Fibroblast of upper back skin (primary cell): ENCODE results near the gene CRY2.
"Not testable (repeated sequence)": the region's sequence is repeated elsewhere in the genome, so short reads cannot be mapped to it uniquely, and the experiment has no call there.

Experiments used
- DNase-seq: peaks from one replicate; pipeline ENCODE4 v3.0.0-alpha.2; 2013

Gene CRY2

DNA sequence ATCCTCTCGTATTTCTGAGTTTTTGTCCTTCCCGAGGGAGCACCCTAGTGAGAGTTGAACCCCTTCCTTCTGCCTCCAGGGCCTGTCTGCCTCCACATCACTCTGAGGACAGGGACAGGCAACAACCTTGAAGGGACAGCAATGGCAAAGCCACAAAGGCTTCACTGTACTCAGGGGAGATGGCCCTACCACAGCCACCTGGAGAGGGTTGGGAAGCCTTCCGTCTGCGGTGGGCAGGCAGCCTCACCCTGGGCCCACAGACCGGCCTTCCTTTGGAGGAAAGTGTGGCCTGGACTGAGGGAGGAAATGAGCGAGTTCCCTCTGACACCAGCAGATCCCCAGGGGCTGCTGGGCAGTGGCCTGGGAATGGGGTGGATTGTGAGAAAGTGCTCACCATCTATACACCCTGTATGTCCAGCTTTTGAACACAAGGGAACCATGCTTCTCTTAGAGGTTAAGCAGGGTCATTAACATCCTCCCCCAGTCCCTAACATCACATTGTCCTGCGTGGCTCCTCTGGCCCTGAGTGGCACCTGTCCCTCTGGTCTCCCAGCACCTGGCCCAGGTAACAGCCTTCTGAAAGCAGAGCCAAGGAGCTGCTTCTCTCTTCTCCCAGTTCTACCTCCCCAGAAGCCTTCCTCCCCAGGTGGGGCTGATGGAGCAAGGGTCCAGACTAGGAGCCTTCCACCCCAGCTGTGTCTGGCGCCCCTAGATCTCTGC is 35.5 kb upstream of the CRY2 start:
- no peak for DNase-seq

DNA sequence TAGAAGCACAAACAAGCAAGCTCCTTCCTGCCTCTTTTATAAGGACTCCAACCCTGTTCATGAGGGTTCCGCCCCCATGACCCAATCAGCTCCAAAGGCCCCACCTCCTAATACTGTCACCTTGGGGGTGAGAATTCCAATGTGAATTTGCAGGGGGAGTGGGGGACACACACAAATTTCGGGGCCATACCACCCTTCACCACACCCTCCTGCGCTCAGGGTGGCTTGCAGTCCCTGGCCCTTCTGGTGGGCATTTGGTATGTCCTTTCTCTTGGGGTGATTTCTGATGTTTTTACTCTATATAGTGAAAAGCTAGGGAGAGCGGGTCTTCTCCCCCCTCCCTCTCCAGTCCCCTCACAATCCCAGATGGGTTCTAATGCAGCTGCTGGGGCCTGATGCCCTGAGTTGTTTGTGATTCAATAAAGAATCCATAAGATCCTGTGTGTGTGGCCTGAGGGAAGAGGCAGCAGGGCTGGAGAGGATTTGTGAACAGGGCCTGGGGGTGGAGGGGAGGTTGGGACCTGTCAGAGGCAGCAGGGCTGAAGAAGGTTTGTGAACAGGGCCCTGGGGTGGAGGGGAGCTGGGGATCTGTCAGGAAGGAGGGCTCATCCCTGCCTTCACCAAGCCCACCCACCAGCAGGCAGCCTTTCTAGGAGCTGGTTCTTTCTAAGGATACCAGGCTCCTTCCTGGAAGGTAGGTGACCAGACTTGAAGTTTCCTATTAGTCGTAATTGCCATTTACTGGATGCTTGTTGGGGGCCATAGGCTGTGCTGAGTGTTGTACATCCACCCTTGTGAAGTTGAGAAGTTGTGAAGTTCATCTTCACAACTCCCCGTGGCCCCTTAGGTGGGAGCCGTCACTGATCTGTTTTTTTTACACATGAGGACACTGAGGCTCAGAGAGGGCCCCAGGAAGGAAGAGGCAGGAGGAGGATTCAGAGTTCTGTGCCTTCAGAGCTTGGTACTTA is 34.4 kb upstream of the CRY2 start:
- no peak for DNase-seq

DNA sequence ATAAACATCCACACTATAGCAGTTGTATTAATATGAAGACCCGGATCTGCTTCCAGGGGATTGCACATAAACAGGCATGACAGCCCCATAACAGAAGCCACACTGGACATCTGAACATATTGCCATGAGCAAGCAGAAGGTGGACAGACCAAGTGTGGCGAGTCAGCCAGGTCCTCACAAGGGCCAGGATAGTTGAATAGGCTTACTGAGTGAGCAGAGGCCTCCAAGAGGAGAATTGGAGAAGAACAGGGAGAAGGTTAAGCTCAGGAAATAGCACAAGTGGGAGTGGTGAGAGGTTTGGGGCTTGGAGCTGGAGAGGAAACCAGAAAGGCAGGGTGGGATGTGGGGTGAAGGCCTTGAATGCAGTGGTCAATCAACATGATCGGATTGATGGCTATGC is 31.5 kb upstream of the CRY2 start:
- DNase-seq = peak; percentile 5

DNA sequence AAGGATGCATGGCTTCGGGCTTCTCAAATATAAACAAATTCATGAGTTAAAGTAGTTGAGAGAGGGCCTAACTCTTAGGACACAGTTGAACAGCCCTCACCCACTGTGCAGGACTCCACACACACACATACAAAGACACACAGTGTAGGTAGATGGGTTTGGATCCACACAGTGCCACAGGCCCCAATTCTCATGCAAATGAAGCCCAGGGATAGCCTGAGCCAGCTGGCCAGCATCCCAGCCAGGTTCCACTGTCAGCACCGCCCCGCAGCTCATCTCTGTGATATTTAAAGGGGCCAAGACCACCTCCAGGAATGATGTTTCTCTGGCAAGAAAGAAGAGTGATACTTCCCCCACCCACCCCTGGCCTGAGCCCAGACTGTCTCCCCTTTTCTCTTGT is 30.7 kb upstream of the CRY2 start:
- DNase-seq = no peak

DNA sequence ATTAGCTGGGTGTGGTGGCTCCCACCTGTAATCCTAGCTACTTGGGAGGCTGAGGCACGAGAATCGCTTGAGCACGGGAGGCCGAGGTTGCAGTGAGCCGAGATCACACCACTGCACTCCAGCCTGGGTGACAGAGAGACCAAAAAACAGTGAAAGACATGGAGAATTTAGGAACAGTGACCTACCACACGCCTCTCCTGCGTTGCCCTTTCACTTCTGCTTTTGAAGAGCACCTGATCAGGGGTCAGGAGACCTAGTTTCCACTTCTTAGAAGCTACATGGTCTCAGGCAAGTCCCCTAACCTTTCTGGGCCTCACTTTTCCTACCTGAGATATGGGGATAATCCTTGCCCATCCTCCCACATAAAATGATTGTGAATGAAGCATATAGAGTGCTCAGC is 30.1 kb upstream of the CRY2 start:
- DNase-seq = no peak

DNA sequence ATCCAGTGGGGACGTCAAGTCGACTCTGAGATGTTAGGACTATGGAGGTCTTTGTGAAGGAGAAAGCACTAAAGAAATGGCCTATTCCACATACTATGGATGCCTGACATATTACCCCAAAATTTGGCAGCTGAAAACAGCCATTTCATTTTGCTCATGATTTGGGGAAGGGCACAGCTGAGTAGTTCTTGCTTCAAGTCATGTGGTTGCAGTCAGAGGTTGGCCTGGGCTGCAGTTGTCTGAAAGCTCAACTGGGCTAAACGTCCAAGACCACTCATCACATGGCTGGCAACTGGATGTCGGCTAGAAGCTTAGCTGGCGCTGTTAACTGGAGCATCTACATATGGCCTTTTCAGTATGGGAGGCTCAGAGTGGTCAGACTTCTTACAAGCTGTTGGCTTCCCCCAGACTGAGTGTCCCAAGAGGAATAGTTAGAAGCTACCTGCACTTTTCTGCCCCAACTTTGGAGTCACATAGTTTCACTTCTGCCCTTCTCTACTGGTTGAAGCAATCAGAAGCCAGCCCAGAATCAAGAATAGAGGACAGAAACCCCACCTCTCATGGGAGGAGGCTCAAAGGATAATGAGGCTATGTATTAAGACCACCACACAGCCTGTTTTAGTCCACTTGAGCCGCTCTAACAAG is 28.2 kb upstream of the CRY2 start:
- no peak for DNase-seq

DNA sequence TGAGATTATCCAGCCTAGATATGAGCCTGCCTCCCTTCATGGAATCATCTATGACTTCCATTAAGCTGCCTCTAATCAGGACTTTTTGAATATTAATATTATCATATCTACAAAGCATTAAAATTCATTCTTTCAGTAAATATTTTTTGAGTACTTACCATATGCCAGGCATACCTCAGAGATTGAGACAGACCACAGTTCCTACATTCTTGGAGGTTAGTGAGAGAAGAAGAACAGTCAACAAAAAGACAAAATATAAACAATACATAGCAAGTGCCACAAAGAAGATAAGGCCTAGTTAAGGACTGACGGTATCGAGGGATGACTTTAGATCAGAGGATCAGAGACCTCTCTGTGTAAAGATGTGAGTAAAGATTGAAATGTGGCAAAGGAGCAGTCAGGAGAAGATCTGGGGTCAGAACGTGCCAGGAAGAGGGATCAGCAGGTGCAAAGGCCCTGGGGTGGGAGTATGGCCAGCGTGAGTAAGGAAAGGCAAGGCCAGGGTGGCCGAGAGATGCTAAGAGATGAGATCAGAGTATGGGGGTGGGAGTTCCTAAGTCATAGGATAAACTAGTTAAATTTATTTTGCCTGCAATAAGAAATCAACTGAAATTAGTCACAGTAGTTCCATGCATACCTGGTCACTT is 26.9 kb upstream of the CRY2 start:
- DNase-seq = no peak

DNA sequence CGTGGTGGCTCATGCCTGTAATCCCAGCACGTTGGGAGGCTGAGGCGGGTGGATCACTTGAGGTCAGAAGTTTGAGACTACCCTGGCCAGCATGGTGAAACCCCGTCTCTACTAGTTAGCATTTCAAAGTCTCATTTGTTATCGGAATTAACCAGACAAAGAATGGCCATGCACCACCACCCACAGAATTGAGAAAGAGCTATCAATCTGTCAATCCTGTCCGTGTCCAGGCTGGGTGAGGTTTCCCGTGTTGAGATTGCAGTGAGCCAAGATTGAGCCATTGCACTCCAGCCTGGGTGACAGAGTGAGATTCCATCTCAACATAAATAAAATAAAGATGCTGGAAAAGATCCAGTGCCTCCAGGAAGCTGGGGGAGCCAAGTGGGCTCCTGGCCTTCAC is 20.8 kb upstream of the CRY2 start:
- DNase-seq = not testable (repeated sequence)

DNA sequence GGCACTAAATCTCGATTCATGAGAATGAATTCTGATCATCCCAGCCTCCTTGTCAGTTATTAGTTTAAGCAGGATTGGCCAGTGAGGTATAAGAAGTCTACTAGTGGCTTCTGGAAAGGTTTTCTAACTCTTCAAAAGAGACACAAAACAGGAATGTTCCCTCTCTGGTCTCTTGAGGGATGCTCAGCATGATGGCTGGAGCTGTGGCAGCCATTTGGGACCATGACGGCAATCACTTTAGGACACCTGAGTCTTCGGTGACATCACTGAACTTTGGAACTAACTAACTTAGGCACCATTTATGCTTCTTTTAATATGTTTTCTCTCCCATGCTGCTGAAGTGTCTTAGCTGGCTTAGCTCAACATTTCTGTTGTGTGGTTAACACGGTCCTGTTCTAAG is 20.2 kb upstream of the CRY2 start:
- no peak for DNase-seq

DNA sequence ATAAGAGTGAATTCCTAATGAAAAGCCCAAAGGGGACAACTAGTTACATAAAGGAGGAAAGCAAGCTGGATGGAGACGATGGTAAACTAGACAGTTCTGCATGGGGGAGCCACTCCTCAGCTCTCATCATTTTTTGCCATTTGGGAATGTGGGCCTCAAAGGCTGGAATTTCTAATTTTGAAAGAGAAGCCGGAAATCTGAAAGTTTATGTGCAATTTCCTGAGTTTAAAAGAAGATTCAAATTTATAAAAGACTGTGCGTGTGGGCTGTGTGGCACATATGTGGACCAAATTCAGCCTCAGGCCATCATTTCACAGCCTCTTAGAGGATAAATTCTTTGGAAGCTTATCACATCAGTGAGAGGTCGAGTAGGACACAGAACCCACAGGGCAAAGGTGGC is 18.3 kb upstream of the CRY2 start:
- no peak for DNase-seq

DNA sequence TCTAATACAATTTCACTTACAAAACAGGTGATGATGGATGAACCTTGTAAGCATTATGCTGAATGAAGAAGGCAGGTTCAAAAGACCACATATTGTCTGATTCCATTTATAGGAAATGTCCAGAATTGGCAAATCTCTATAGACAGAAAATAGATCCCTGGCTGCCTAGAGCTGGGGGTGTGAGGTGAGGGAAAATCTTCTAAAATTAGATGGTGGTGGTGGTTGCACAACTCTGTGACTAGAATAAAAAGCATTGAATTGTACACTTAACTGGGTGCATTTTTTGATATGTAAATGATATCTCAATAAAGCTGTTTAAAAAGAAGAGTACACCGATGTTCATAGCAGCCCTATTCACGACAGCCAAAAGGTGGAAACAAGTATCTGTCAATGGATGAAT is 16.7 kb upstream of the CRY2 start:
- no peak for DNase-seq

DNA sequence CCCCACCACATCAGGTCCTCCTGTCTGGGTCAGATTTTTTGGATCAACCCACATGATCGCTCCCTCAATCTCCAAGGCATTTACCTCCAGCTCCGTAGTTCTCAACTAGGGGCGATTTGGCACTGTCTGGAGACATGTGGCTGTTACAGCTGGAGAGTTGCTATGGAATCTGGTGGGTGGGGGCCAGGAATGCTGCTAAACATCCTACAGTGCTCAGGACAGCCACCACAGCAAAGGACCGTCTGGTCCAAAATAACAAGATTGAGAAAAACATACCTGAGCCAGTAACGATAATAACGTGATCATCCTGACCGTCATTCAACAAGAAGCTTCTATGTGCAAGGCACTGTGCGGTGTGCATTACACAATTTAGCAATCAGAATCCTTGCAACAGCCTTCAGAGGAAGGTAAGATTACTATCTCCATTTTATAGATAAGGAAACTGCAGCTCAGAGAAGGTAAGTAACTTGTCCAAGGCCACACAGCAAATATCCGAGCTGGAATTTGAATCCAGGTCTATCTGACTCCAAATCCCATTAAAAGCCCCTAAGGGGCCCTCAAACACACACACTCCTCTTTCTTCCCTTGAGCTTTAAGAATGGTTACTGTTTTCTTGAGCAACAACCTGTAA is 14.3 kb upstream of the CRY2 start:
- DNase-seq = no peak

DNA sequence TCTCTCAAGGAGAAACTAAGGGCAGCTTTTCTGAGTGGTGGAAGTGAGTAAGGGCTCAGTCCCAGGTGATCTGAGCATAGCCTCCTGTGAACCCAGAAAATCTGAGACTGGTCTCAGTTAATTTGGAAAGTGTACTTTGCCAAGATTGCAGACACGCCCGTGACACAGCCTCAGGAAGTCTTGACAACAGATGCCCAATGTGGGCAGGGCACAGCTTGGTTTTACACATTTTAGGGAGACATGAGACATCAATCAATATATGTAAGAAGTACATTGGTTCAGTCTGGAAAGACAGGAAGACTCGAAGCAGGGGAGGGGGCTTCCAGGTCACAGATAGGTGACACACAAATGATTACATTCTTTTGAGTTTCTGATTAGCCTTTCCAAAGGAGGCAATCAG is 13.5 kb upstream of the CRY2 start:
- no peak for DNase-seq

DNA sequence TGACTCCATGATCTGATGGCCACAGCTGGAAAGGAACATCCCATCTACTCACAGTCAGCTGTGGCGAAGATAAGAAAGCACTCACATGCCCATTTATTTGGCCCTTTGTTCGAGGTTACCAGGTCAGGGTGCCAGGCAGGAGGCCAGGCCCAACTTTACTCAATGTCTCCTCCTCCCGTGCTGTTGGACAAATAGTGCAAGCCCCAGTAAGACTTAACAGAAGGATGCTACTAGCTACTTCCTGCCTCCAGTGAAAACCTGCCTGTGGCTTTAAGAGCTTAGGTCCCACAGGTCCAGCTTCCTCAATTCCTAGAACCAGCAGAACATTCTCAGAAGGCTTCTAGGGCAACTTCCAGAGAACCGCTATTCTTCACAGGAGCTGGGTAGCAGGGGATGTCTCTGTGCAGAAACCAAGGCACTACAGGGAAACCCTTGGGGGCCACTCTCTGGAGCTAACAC is 12.9 kb upstream of the CRY2 start:
- no peak for DNase-seq

DNA sequence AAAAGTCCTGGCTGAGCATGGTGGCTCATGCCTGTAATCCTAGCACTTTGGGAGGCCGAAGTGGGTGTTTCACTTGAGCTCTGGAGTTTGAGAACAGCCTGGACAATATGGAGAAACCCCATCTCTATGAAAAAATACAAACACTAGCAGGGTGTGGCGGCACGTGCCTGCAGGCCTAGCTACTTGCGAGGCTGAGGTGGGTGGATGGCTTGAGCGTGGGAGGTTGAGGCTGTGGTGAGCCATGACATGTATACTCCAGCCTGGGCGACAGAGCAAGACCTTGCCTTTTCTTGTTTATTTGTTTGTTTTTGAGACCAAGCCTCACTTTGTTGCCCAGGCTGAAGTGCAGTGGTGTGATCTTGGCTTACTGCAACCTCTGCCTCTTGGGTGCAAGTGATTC is 8.1 kb upstream of the CRY2 start:
- DNase-seq = no peak

DNA sequence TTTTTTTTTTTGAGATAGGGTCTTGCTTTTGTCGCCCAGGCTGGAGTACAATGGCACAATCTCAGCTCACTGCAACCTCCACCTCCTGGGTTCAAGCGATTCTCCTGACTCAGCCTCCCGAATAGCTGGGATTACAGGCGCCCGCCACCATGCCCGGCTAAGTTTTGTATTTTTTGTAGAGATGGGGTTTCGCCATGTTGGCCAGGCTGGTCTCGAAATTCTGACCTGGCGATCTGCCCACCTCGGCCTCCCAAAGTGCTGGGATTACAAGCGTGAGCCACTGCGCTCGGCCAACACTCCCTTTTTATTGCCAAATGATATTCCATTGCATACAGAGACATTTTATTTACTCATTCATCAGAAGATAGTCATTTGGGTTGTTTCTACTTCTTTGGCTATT is 7.0 kb upstream of the CRY2 start:
- DNase-seq = not testable (repeated sequence)

DNA sequence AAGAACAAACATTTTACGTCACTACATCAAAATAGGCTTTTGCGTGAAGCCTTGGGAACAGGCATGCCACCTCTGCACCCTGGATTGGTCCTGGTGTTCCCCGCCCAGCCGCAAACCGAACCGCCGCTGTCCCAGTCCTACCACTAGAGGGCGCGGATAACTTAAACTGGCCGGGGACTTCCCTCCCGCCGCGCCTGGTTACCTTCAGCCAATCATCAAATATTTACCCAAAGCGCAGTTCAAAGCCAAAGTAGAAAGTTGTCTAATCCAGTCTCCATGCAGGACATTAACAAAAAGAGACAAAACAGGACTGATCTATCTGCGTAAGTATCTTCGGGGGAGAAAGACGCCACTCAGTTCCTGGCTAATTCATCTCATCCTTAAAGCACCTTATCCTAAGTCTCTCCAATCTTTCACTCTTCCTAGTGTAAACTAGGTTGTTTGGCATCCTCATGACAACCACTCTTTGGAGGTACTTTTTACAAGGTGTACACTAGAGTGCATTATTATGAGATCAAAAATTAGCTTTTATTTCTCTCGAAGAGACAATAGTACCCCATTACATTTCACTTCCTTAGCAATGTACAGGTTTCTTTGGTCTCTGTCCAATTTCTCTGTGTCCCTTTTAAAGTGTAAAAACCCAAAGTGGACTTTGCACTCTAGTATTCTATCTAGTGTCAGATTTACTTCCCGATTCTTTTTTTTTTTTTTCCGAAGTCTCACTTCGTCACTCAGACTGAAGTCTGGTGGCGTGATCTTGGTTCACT is 3.9 kb upstream of the CRY2 start:
- DNase-seq = peak; percentile 82

DNA sequence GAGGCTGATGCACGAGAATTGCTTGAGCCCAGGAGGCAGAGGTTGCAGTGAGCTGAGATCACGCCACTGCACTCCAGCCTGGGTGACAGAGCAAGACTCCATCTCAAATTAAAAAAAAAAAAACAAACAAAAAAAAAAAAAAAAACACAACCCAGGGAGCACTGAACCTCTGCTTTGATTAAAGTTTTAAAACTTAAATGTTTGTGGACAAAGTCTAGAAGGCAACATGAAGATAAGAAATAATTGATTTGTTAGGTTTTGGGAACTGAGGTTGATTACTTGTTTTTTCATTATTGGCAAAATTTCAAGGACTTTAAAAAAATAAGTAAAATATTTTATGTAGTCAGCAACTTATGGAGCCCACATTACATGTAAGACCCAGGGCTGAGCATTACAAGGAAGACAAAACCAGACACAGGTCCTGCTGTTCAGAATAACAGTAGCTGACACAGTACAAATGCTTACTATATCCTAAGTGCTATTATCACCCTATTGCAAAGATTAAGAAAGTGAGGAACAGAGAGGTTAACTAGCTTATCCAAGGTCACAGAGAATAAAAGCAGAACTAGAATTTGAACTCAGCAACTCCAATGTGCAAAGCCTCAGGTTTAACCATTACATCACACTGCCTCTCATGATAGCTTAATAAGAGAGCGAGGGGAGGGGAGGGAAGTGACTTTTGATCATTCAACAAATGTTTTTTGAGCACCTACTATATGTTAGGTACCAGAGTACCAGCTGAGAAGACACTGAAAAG is 2.3 kb upstream of the CRY2 start:
- no peak for DNase-seq

DNA sequence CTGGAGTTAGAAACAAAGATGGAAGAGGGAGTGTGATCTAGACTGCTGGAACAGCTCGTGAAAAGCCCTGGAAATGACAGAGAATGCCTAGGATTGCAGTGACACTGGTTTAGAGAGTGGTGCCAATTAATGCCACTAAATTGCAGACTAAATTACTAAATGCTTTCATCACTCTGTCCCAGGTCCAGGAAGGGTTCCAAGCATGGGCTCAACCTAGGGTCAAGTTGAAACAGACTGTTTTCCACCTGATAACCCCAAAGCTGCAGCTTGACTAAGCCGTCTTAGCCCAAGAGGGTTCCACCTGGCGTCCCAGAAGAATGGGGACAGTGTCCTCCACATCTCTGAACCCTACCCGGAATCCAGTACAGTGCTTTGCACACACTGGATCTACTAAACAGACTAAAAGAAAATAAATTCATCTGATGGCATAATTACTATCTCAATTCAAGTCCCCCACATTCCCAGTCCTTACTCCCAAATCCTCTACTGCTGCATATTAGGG is 1.1 kb upstream of the CRY2 start:
- DNase-seq = no peak

DNA sequence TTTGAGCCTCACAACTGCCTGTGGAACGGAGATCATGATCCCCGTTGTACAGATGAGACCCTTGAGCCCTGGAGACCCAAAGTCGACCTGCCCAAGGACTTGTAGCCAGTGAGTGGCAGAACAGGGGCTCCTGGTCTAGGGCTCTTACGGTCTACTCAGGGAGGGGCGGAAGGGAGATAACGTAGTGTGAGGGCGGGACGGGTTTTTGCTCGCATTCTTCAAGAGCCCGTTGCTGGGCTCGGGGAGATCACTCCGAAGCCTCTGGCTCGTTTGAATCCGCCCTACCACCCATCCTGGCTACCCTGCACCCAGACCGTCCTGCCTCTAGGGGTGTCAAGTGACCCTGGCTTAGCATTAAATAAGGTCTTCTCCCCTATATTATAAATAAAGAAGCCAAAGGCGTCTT is 639 bp downstream of the CRY2 start:
- DNase-seq = peak; percentile 49

DNA sequence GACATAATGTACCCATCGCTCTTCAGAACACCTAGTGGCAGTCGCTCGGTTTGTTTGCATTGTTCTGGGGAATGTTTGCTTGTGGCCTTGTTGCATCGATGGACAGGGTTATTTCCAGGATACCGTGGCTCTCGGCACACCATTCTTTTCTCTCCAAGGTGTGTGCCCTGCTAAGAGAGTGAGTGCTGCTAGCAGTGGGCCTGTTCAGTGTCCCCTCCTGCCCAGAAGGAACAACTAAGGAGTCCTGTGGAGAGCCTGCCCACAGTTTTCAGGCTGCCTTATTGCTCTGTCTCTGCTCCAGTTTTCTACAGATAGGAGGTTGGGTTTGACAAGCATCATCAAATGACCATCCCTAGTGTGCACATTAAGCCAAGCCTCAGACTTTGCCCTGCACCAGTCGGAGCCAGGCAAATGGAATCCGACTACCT is 1.4 kb downstream of the CRY2 start:
- DNase-seq = no peak
